HepG2 (cell line): ENCODE results near the gene PHACTR1. TPM values are rescaled to one million over a fixed set of nuclear protein-coding genes. Genes with fewer than 3 reads are reported as not detected.

Experiments
- CEBPG ChIP-seq: IDR thresholded peaks from 2 replicates; pipeline ENCODE4 v1.6.1; 2016
- CREB3 ChIP-seq: sonication (generic); formaldehyde crosslinking; IDR thresholded peaks from 2 replicates; pipeline ENCODE4 v1.5.0; 2020; ENCODE audit warnings: missing genetic modification reagents
- DBP ChIP-seq: sonication (generic); formaldehyde crosslinking; IDR thresholded peaks from 2 replicates; pipeline ENCODE4 v1.4.0; 2020; ENCODE audit warnings: missing genetic modification reagents; ENCODE audit errors: not compliant biosample characterization
- GATA4 ChIP-seq: sonication (generic); IDR thresholded peaks from 2 replicates; pipeline ENCODE4 v1.6.1; 2016; ENCODE audit warnings: antibody characterized with exemption, low read depth, borderline replicate concordance
- GATAD1 ChIP-seq: IDR thresholded peaks from 2 replicates; pipeline ENCODE4 v1.6.1; 2016; ENCODE audit warnings: missing genetic modification reagents, missing compliant biosample characterization
- LCORL ChIP-seq, 2 experiments: fragments of 450-650 bp in 1 of 2; sonication (generic) in 1 of 2; formaldehyde crosslinking in 1 of 2; IDR thresholded peaks; 2 replicates each; pipeline versions ENCODE4 v1.5.0 to v1.6.1; 2017 to 2020; ENCODE audit warnings: antibody characterized with exemption in 1 of 2, missing genetic modification reagents in 1 of 2
- TEAD2 ChIP-seq: sonication (generic); formaldehyde crosslinking; IDR thresholded peaks from 2 replicates; pipeline ENCODE4 v1.9.0; 2021; ENCODE audit warnings: missing genetic modification reagents
- XRCC5 ChIP-seq: fragments of 200-400 bp; formaldehyde crosslinking; optimal IDR thresholded peaks from 2 replicates; pipeline ENCODE3; 2017; ENCODE audit warnings: mild to moderate bottlenecking, low read length
- ZFY ChIP-seq: sonication (generic); formaldehyde crosslinking; IDR thresholded peaks from 2 replicates; pipeline ENCODE4 v1.4.0; 2020; ENCODE audit warnings: missing genetic modification reagents
- ZKSCAN5 ChIP-seq: sonication (generic); formaldehyde crosslinking; IDR thresholded peaks from 2 replicates; pipeline ENCODE4 v1.5.1; 2020; ENCODE audit warnings: mild to moderate bottlenecking, missing genetic modification reagents
- ZNF10 ChIP-seq: sonication (generic); formaldehyde crosslinking; IDR thresholded peaks from 2 replicates; pipeline ENCODE4 v1.4.0; 2020; ENCODE audit warnings: mild to moderate bottlenecking, low read depth, missing genetic modification reagents, borderline replicate concordance
- ZNF143 ChIP-seq: sonication (generic); formaldehyde crosslinking; IDR thresholded peaks from 2 replicates; pipeline ENCODE4 v1.4.0; 2020; ENCODE audit warnings: missing genetic modification reagents
- ZNF451 ChIP-seq: sonication (generic); formaldehyde crosslinking; IDR thresholded peaks from 2 replicates; pipeline ENCODE4 v1.5.0; 2020; ENCODE audit warnings: mild to moderate bottlenecking, missing genetic modification reagents
- ZNF557 ChIP-seq: sonication (generic); formaldehyde crosslinking; IDR thresholded peaks from 2 replicates; pipeline ENCODE4 v1.4.0; 2020; ENCODE audit warnings: missing genetic modification reagents
- ZNF572 ChIP-seq: sonication (generic); formaldehyde crosslinking; IDR thresholded peaks from 2 replicates; pipeline ENCODE4 v1.5.1; 2020; ENCODE audit warnings: mild to moderate bottlenecking, missing genetic modification reagents
- ZNF619 ChIP-seq: sonication (generic); formaldehyde crosslinking; IDR thresholded peaks from 2 replicates; pipeline ENCODE4 v1.4.0; 2020; ENCODE audit warnings: mild to moderate bottlenecking, missing genetic modification reagents
- ZNF737 ChIP-seq: sonication (generic); formaldehyde crosslinking; IDR thresholded peaks from 2 replicates; pipeline ENCODE4 v1.5.0; 2020; ENCODE audit warnings: missing genetic modification reagents, mild to moderate bottlenecking, borderline replicate concordance
- ZNF878 ChIP-seq: sonication (generic); formaldehyde crosslinking; IDR thresholded peaks from 2 replicates; pipeline ENCODE4 v1.8.1; 2023; ENCODE audit warnings: mild to moderate bottlenecking, missing genetic modification reagents, moderate library complexity
- ZZZ3 ChIP-seq: sonication (generic); formaldehyde crosslinking; IDR thresholded peaks from 2 replicates; pipeline ENCODE4 v1.4.0; 2020; ENCODE audit warnings: missing genetic modification reagents, mild to moderate bottlenecking, borderline replicate concordance
- polyA plus RNA-seq, 8 experiments: library from polyadenylated mRNA; depleted of rRNA in 3 of 8; stranded (reverse) in 7 of 8; unstranded in 1 of 8; fragments of >200 nt; fragmentation: Illumina TruSeq in 4 of 8; extraction: Trizol in 4 of 8; gene quantifications; 2 replicates each; pipeline versions ENCODE4 v1.2.1 to v1.2.3, GENCODE V29; 2011 to 2016; ENCODE audit warnings: low read depth in 4 of 8, missing spikeins in 1 of 8, mixed read lengths in 1 of 8; ENCODE audit not compliant: insufficient read depth in 1 of 8
- total RNA-seq, 5 experiments: library from RNA; depleted of rRNA; stranded (reverse); fragments of >200 nt; fragmentation: Illumina TruSeq; extraction: Trizol; gene quantifications; 2 replicates each; pipeline ENCODE4 v1.2.3, GENCODE V29; 2016; ENCODE audit warnings: low read depth in 1 of 5
- TF ChIP-seq, protein P1 (sequence below): sonication (generic); formaldehyde crosslinking; IDR thresholded peaks from 2 replicates; pipeline ENCODE4 v1.4.0; 2020; ENCODE audit warnings: missing genetic modification reagents
- TF ChIP-seq, protein P2 (sequence below): IDR thresholded peaks from 2 replicates; pipeline ENCODE4 v1.6.1; 2016; ENCODE audit warnings: mild to moderate bottlenecking, missing biosample characterization, missing genetic modification reagents
- TF ChIP-seq, protein P3 (sequence below): sonication (generic); formaldehyde crosslinking; conservative IDR thresholded peaks from 2 replicates; pipeline ENCODE4 v1.8.0; 2022; ENCODE audit warnings: missing genetic modification reagents

The PHACTR1 gene
- total and polyA plus RNA-seq, 2 of the 13 experiments (the other 11 are each of a cell fraction or from before 2014, with no cell fraction given) = 0.09 TPM; not detected in 1

- TF ChIP-seq ZFY (CRISPR knock-in tag) (no peak), ZZZ3 (CRISPR knock-in tag) (no peak), CREB3 (CRISPR knock-in tag) (no peak), ZNF619 (CRISPR knock-in tag) (no peak), ZNF10 (CRISPR knock-in tag) (no peak), DBP (no peak), CEBPG (CRISPR knock-in tag) (peak; percentile 80), GATAD1 (no peak), ZNF451 (no peak), GATA4 (no peak), ZNF878 (CRISPR knock-in tag) (peak; percentile 41; the same call in 1 of the 2 replicates), XRCC5 (no peak), ZNF737 (CRISPR knock-in tag) (no peak), TEAD2 (CRISPR knock-in tag) (no peak), ZNF143 (CRISPR knock-in tag) (no peak), ZNF557 (CRISPR knock-in tag) (no peak), LCORL (IDR thresholded peaks at IDR 0.05) (no peak), LCORL (CRISPR knock-in tag; IDR thresholded peaks at IDR 0.05) (no peak), ZKSCAN5 (CRISPR knock-in tag) (no peak), ZNF572 (no peak)
- TF ChIP-seq, protein P1, sequence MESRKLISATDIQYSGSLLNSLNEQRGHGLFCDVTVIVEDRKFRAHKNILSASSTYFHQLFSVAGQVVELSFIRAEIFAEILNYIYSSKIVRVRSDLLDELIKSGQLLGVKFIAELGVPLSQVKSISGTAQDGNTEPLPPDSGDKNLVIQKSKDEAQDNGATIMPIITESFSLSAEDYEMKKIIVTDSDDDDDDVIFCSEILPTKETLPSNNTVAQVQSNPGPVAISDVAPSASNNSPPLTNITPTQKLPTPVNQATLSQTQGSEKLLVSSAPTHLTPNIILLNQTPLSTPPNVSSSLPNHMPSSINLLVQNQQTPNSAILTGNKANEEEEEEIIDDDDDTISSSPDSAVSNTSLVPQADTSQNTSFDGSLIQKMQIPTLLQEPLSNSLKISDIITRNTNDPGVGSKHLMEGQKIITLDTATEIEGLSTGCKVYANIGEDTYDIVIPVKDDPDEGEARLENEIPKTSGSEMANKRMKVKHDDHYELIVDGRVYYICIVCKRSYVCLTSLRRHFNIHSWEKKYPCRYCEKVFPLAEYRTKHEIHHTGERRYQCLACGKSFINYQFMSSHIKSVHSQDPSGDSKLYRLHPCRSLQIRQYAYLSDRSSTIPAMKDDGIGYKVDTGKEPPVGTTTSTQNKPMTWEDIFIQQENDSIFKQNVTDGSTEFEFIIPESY (CRISPR knock-in tag) = peak; percentile 81
- TF ChIP-seq, protein P2, sequence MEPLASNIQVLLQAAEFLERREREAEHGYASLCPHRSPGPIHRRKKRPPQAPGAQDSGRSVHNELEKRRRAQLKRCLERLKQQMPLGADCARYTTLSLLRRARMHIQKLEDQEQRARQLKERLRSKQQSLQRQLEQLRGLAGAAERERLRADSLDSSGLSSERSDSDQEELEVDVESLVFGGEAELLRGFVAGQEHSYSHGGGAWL (CRISPR knock-in tag) = no peak
- TF ChIP-seq, protein P3, sequence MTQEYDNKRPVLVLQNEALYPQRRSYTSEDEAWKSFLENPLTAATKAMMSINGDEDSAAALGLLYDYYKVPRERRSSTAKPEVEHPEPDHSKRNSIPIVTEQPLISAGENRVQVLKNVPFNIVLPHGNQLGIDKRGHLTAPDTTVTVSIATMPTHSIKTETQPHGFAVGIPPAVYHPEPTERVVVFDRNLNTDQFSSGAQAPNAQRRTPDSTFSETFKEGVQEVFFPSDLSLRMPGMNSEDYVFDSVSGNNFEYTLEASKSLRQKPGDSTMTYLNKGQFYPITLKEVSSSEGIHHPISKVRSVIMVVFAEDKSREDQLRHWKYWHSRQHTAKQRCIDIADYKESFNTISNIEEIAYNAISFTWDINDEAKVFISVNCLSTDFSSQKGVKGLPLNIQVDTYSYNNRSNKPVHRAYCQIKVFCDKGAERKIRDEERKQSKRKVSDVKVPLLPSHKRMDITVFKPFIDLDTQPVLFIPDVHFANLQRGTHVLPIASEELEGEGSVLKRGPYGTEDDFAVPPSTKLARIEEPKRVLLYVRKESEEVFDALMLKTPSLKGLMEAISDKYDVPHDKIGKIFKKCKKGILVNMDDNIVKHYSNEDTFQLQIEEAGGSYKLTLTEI (CRISPR knock-in tag) = no peak
Observed at GRCh38 chr6:13302751-13303667, 586.4 kb downstream of the PHACTR1 start (continued).
